Measurements from ENCODE around the gene ZNF839.

DNA sequence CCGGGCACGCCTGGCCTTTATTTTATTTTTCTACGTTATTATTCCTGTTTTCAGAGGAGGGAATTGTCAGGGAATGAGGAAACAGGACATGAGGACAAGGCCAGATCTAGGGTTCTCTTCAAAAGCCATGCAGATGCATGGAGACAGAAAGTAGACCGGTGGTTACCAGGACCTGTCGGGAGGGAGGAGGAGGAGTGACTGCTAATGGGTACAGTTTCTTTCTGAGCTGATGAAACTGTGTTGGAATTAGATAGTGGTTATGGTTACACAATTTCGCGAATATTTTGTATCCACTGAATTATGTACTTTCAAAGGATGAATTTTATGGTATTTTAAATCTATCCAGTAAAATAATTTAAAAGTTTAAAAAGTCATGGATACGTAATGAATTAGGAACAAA lies 11.3 kb downstream of the ZNF839 start:
- TF ChIP-seq POLR2AphosphoS5 (IDR thresholded peaks at IDR 0.05; ENCODE audit: low read depth, low read length): no peak
- TF ChIP-seq TAF1 (IDR thresholded peaks at IDR 0.05; ENCODE audit: borderline replicate concordance, low read depth, low read length): no peak
